Hippocampal formation (tissue), 2 donors: ENCODE results near the gene RPL36A.

Source experiments
- DNase-seq, 2 donors: peaks; one replicate each; lab custom pipeline; 2025; lab: John Stamatoyannopoulos, UW

Gene RPL36A

GRCh38 chrX:101442085-101442484, 51.3 kb downstream of the RPL36A start:
- no peak for DNase-seq
